Skeletal muscle satellite cell (primary cell): ENCODE data around the gene BLVRB.
"Not testable (repeated sequence)": the region's sequence is repeated elsewhere in the genome, so short reads cannot be mapped to it uniquely, and the experiment has no call there.

Source experiments
- H3K27me3 ChIP-seq: 2 replicates; pipeline ENCODE4 v1.7.0; 2013; ENCODE audit warnings: low read length; ENCODE audit not compliant: control insufficient read depth, insufficient read depth
- H3K36me3 ChIP-seq: 2 replicates; pipeline ENCODE4 v1.7.0; 2013; ENCODE audit warnings: mild to moderate bottlenecking, control low read depth, low read length; ENCODE audit not compliant: insufficient read depth
- H3K4me1 ChIP-seq: 2 replicates; pipeline ENCODE4 v1.7.0; 2013; ENCODE audit warnings: low read length; ENCODE audit not compliant: control insufficient read depth, insufficient read depth
- H3K4me2 ChIP-seq: 2 replicates; pipeline ENCODE4 v1.7.0; 2013; ENCODE audit warnings: mild to moderate bottlenecking, low read length
- H3K4me3 ChIP-seq: 2 replicates; pipeline ENCODE4 v1.7.0; 2013; ENCODE audit warnings: low read length
- H3K9ac ChIP-seq: 2 replicates; pipeline ENCODE4 v1.7.0; 2013; ENCODE audit warnings: mild to moderate bottlenecking, low read depth, low read length, moderate library complexity
- H3K9me3 ChIP-seq: replicated peaks from 2 replicates; pipeline ENCODE4 v1.7.0; 2013; ENCODE audit warnings: mild to moderate bottlenecking, control low read depth, low read length

The BLVRB gene

DNA sequence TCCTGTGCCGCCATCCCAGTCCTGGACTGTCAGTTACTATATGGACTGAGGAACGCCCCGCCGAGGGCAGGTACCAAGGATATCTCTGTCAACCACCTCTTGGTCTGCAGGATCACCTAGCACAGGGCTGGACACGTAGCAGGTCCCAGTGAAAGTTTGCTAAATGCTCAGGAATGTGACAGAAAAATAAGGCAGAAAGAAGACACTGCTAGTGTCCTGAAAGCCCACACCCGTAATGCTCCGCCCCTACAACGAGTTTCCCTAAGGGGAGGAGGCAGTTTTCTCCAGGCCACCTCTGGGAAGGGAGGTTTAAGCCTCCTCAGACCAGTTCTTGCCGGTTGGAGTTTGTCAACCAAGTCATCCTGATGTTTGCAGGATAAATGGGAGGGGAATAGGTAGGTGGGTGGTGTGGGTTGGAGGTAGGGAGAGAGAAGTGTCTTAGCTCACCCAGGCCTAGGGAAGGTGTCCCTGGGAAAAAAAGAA lies 19.7 kb downstream of the BLVRB start:
- Histone ChIP-seq H3K9ac (no peak overlapping the region), H3K36me3 (peaks cover 23% of the 10 kb centered on the region), H3K4me2 (no peak overlapping the region), H3K4me1 (peaks cover 18% of the 10 kb centered on the region), H3K27me3 (no peaks in the 10 kb centered on the region), H3K9me3 (no peaks in the 10 kb centered on the region), H3K4me3 (no peak overlapping the region)

GRCh38 chr19:40444825-40445312 lies 20.7 kb downstream of the BLVRB start:
- peak overlapping the region; percentile 99 for H3K9ac ChIP-seq
- H3K9me3 ChIP-seq, result no peaks in the 10 kb centered on the region
- H3K4me3 ChIP-seq, result peak overlapping the region; percentile 99
- no peaks in the 10 kb centered on the region for H3K27me3 ChIP-seq
- H3K4me2 ChIP-seq, result peak overlapping the region; percentile 92
- peaks cover 32% of the 10 kb centered on the region for H3K36me3 ChIP-seq
- peaks cover 18% of the 10 kb centered on the region for H3K4me1 ChIP-seq

GRCh38 chr19:40444000-40444824 lies 21.3 kb downstream of the BLVRB start, which contains the start of gene SERTAD3:
Gene SERTAD3, minus strand, starts transcription at chr19:40444335. Its CDS starts 2,255 bp downstream, at chr19:40442080.
- Histone ChIP-seq H3K4me1 (peaks cover 18% of the 10 kb centered on the region), H3K9me3 (no peaks in the 10 kb centered on the region), H3K4me3 (peak within 1 kb of the TSS; percentile 99), H3K36me3 (peaks cover 32% of the 10 kb centered on the region), H3K9ac (peak within 1 kb of the TSS; percentile 99), H3K4me2 (peak within 1 kb of the TSS; percentile 95), H3K27me3 (no peaks in the 10 kb centered on the region)

- H3K4me3 ChIP-seq, result peak overlapping the region; percentile 99
- no peaks in the 10 kb centered on the region for H3K27me3 ChIP-seq
- H3K4me2 ChIP-seq, result peak overlapping the region; percentile 95
- H3K36me3 ChIP-seq, result peaks cover 28% of the 10 kb centered on the region
- H3K9ac ChIP-seq, result peak overlapping the region; percentile 99
- H3K9me3 ChIP-seq, result no peaks in the 10 kb centered on the region
- peaks cover 18% of the 10 kb centered on the region for H3K4me1 ChIP-seq
Measured at GRCh38 chr19:40443131-40443999, 22.2 kb downstream of the BLVRB start.

DNA sequence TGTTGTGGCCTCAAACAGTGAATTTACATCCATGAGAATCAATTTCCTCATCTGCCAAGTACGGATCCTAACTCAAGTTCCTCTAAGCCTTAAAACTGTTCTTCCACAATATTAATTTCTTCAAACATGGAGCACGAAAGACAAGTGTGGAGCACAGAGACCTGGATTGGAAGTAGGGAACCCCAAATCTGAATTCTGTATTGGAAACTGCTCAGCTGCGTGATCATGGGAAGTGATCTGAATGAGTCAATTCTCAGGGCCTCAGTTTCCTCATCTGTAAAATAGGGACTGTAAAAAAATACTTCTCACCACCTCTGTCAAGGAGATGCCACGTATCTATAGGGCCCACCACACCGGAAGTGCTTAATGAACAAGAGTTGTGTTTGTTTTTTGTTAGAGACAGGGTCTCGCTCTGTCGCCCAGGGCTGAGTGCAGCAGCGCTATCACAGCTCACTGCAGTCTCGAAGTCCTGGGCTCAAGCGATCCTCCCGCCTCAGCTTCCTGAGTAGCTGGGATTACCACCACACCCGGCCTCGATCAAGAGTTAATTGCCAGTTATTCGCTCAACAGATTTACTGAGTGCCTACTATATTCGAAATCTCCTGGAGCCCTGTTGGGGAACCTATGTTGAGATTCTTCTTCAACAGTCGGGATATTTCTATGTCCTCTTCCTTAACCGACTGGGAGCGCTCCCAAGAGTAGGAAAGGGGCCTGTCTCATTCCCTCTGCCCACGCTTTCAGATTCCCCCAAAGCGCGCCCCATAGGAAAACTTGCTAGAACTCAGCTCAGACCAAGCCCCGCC lies 23.0 kb downstream of the BLVRB start:
- H3K9me3 ChIP-seq, result no peaks in the 10 kb centered on the region
- peak overlapping the region; percentile 99 for H3K9ac ChIP-seq
- peak overlapping the region; percentile 95 for H3K4me2 ChIP-seq
- H3K4me3 ChIP-seq, result peak overlapping the region; percentile 99
- peaks cover 18% of the 10 kb centered on the region for H3K4me1 ChIP-seq
- H3K27me3 ChIP-seq, result no peaks in the 10 kb centered on the region
- H3K36me3 ChIP-seq, result peaks cover 28% of the 10 kb centered on the region

- Histone ChIP-seq H3K4me3 (peak overlapping the region; percentile 99), H3K9ac (peak overlapping the region; percentile 99), H3K36me3 (peaks cover 28% of the 10 kb centered on the region), H3K9me3 (no peaks in the 10 kb centered on the region), H3K4me1 (peaks cover 18% of the 10 kb centered on the region), H3K4me2 (peak overlapping the region; percentile 95), H3K27me3 (no peaks in the 10 kb centered on the region)
Measured at GRCh38 chr19:40441719-40442253, 23.8 kb downstream of the BLVRB start.

DNA sequence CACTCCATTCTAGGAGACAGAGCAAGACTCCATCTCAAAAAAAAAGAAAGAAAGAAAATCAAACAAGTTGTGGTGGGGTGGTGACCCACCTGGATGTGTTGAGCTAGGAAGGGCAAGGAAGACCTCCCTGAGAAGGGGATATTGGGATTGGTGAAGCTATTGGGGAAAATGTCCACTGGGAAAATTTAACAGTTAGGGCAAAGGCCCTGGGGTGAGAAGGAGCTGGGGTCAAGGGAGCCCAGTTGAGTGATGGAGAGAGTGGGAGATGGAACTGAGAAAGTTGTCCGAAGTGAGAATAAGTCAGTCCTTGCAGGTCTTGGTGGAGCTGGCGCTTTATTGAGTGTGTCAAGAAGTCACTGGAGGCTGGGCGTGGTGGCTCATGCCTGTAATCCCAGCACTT lies 27.3 kb downstream of the BLVRB start:
- Histone ChIP-seq H3K9me3 (no peaks in the 10 kb centered on the region), H3K27me3 (no peaks in the 10 kb centered on the region), H3K4me2 (no peak overlapping the region), H3K4me1 (peaks cover 19% of the 10 kb centered on the region), H3K4me3 (no peak overlapping the region), H3K9ac (no peak overlapping the region), H3K36me3 (peaks cover 28% of the 10 kb centered on the region)

- H3K4me3 ChIP-seq, result peak overlapping the region; percentile 67
- H3K36me3 ChIP-seq, result no peaks in the 10 kb centered on the region
- no peaks in the 10 kb centered on the region for H3K9me3 ChIP-seq
- peak overlapping the region; percentile 96 for H3K4me2 ChIP-seq
- no peaks in the 10 kb centered on the region for H3K27me3 ChIP-seq
- H3K9ac ChIP-seq, result peak overlapping the region; percentile 94
- H3K4me1 ChIP-seq, result peaks cover 19% of the 10 kb centered on the region
Measured at GRCh38 chr19:40433391-40434216, 31.9 kb downstream of the BLVRB start.

- peak overlapping the region; percentile 67 for H3K4me3 ChIP-seq
- H3K27me3 ChIP-seq, H3K9me3 ChIP-seq, H3K36me3 ChIP-seq: not testable (repeated sequence)
- peak overlapping the region; percentile 96 for H3K4me2 ChIP-seq
- H3K9ac ChIP-seq, result peak overlapping the region; percentile 94
- H3K4me1 ChIP-seq, result peaks cover 19% of the 10 kb centered on the region
Measured at GRCh38 chr19:40432760-40433159, 32.8 kb downstream of the BLVRB start.

DNA sequence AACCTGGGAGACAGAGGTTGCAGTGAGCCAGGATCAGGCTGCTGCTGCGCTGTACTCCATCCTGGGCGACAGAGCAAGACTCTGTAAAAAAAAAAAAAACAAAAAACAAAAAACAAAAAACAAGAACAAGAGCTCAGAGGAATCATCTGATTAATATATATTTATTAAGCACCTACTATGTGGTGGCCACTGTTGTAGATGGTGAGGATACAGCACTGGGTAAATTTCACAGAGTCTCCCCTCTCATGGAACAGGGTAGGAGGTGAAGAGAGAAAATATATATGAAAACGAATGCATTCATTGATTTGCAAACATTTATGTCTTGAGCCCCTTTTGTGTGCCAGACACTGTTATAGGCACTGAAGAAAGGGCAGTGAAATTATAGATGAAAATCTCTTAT lies 33.8 kb downstream of the BLVRB start:
- Histone ChIP-seq H3K4me1 (peaks cover 19% of the 10 kb centered on the region), H3K27me3 (no peaks in the 10 kb centered on the region), H3K9me3 (no peaks in the 10 kb centered on the region), H3K4me3 (no peak overlapping the region), H3K4me2 (no peak overlapping the region), H3K9ac (no peak overlapping the region), H3K36me3 (no peaks in the 10 kb centered on the region)
